Astrocyte of the spinal cord (primary cell): ENCODE results near the gene EXTL1.

Source experiments
- DNase-seq: peaks from one replicate; pipeline ENCODE4 v3.0.0; 2011; ENCODE audit warnings: low read depth, low spot score
- H3K4me3 ChIP-seq: 2 replicates; pipeline ENCODE4 v1.5.1; 2011; ENCODE audit warnings: low read depth, mild to moderate bottlenecking, low read length, moderate library complexity
- in situ Hi-C: cut with HindIII; loops from 2 replicates; pipeline ENCODE4 v1.10.0; 2017; ENCODE audit warnings: low sequenced_read_pairs
- TF ChIP-seq, protein P1 (sequence below): IDR thresholded peaks from 2 replicates; pipeline ENCODE4 v1.5.1; 2012; ENCODE audit warnings: low read depth, mild to moderate bottlenecking, low read length, inconsistent platforms

EXTL1 gene

DNA sequence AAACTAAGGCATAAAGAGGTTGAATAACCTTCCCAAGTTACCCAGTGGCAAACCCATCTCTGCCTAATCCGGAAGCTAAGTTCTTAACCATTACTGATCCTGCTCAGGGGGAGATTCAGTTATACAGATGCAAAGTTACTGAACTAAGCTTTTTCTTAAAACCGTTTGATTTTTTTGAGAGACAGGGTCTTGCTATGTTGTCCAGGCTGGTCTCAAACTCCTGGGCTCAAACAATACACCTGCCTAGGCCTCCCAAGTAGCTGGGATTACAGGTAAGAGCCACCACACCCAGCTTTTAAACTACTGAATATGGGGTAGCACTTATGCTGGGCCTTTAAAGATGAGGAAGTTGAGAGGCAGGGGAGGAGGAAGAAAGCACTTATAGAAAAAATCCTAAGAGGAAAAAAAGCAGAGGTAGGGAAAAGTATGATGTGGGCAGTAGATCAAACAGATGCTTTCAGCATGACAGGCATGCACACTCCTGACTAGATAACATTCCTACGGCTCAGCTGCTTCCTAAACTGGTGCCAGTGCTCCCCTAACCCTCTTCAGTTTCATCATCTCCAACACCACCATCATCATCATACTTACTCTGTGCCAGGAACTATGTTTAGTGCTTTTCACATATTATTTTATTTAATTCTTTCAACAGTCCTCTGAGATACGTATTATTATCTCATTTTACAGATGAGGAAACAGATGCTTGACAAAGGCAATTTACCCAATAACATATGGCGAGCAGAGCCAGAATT is 29.5 kb upstream of the EXTL1 start:
- DNase-seq, result no peak

DNA sequence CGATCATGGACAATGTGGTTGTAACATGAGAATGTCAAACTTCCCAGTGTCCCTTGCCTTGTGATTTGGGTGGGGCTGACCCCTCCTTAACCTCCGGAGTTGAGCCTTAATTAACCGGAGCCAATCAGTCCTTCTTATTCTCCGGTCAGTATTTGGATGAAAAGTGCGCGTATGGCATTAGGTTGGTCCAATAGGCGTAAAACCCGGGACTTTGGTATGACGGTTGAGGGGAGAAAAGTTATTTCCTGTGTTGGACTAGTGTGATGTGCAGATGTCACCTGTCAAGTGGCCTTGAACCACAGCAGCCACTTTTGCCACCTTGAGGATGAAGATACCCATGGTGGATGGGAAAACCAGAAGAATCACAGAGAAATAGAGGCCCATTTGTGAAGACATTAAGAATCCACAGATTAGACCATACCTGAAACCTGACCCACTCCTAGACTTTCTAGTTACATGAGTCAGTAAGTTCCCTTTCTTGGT is 28.8 kb upstream of the EXTL1 start:
- in situ Hi-C loops, result no loop called here
- TF ChIP-seq, protein P1, sequence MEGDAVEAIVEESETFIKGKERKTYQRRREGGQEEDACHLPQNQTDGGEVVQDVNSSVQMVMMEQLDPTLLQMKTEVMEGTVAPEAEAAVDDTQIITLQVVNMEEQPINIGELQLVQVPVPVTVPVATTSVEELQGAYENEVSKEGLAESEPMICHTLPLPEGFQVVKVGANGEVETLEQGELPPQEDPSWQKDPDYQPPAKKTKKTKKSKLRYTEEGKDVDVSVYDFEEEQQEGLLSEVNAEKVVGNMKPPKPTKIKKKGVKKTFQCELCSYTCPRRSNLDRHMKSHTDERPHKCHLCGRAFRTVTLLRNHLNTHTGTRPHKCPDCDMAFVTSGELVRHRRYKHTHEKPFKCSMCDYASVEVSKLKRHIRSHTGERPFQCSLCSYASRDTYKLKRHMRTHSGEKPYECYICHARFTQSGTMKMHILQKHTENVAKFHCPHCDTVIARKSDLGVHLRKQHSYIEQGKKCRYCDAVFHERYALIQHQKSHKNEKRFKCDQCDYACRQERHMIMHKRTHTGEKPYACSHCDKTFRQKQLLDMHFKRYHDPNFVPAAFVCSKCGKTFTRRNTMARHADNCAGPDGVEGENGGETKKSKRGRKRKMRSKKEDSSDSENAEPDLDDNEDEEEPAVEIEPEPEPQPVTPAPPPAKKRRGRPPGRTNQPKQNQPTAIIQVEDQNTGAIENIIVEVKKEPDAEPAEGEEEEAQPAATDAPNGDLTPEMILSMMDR, result no peak
- DNase-seq, result no peak
- no peak overlapping the region for H3K4me3 ChIP-seq

More for the DNA sequence above, 29.5 kb upstream of the EXTL1 start:
- in situ Hi-C loops, result no loop called here
- no peak overlapping the region for H3K4me3 ChIP-seq
- TF ChIP-seq, protein P1, result no peak

DNA sequence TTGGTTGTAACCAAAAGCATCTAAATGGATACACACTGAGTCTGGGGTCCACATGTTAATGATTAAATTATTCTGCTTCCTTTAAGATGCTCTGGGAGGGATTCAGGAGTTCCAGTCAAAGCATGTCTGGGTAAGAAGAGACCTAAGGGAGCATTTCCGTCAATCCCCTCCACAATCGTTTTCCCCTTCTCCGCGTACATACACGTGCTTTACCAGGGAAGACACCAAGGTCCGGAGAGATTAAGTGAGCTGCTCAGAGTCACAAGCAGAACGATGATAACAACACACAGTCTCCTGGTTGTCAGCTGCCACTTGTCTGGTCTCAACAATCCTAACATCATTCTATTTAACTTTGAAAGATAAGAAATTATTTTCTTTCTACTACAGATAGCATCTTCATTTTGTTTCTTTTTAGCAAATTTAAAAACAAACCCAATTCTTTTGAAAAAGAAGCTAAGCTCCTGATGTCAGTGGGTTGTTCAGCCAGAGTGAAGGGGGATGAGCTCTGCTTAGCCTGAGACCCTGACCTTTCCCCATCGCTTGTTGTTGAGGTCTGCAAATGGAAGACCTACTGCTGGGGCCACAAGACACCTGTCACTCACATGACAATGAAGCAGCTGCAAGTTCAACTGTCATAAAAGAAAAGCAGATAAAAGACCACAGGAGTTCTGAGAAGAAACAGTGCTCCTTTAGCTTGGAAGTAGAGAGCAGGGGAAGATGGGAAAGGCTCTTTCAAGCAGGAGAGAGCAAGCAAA is 28.2 kb upstream of the EXTL1 start:
- no peak overlapping the region for H3K4me3 ChIP-seq
- TF ChIP-seq, protein P1, result no peak
- in situ Hi-C loops, result no loop called here
- DNase-seq, result no peak

DNA sequence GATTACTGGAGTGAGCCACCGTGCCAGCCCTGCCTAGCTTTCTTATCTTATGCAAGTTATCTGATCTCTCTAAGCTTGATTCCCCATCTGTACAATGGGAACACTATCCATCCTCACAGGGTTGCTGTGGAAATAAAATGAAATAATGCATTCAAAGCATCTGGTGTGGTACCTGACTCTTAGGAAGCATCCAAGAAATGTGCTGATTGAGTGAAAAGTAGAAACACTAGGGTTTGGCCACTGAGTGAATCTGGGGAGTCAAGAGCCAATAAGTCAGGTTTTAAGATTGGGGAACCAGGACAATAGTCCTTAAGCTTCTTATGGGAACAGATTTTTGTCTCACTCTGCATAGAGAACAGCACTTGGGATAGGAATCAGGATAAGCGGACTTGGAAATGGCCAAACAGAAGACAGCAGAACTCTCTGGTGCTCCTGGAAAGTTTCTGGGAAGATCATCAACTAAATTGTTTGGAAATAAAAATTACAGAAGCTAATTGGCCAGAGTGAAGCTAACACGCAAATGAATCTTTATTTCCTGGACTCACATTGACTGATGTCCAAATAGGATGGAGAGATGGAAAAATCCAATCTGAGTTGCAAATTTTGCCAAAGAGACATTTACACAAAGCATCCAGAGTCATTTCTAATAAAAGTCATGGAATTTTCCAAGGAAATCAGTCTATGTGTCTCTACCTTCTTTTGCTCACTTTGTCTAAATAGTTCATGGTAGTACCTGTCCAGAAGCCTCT is 27.0 kb upstream of the EXTL1 start:
- in situ Hi-C loops, result no loop called here
- TF ChIP-seq, protein P1, result no peak
- H3K4me3 ChIP-seq, result no peak overlapping the region
- no peak for DNase-seq

DNA sequence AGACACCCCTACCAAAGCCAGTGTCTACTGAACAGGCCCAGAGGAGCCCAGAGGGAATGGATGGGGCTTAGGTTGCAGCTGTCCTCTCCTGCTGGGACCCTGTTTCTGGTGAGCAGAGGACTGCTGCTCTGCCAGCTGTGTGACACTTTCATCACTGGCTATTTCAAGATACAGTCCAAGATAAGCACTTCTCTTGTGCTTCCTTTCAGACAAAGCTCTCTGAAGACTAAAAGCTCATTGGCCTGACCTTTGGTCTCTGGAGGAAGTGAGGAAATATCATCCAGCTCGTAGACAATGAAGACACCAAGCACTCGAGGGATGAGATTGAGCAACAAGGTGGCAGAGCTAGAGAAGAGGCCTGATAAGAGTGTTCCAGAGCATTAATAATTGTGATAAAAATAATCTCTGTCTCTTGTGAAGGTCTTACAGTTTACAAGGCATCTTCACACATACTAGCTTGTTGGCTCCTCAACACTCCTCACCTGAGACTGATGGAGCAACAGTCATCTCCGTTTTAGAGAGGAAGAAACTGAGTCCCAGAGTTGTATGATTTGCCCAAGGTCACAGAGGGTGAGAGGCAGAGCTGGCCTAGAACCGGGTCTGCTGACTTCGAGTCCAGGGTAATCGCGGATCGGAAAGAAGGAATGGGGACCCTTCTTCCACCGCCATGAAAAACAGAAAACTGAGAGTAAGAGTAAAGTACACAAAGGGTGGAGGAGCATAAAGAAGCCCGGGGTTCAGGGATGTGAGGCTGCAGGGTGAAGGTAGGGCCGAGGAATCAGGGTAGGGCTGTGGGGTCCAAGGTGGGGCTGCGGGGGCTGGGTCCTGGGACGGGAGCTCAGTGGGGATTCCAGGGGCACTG is 24.4 kb upstream of the EXTL1 start:
- TF ChIP-seq, protein P1, result no peak
- in situ Hi-C loops, result no loop called here
- DNase-seq, result peak; percentile 13
- H3K4me3 ChIP-seq, result peak overlapping the region; percentile 69
